ENCODE data around the gene GSTO2.

Gene GSTO2

GRCh38 chr10:104344219-104344618 is 75.2 kb downstream of the GSTO2 start:
- no peak for DNase-seq

- DNase-seq = no peak
Measured at GRCh38 chr10:104345515-104345914, 76.5 kb downstream of the GSTO2 start.

- DNase-seq = no peak
Measured at GRCh38 chr10:104345941-104346340, 77.0 kb downstream of the GSTO2 start.

- DNase-seq = no peak
Measured at GRCh38 chr10:104347295-104348045, 78.5 kb downstream of the GSTO2 start.

GRCh38 chr10:104348601-104349000 is 79.6 kb downstream of the GSTO2 start:
- DNase-seq = no peak

- DNase-seq = no peak
Measured at GRCh38 chr10:104349623-104350126, 80.7 kb downstream of the GSTO2 start.

GRCh38 chr10:104350127-104350635 is 81.2 kb downstream of the GSTO2 start:
- DNase-seq = peak; percentile 62

GRCh38 chr10:104351061-104351702 is 82.2 kb downstream of the GSTO2 start:
- DNase-seq = no peak

GRCh38 chr10:104351919-104352318 is 82.9 kb downstream of the GSTO2 start:
- DNase-seq = no peak

GRCh38 chr10:104353325-104354048 is 84.5 kb downstream of the GSTO2 start, which contains the start of gene CFAP58:
Gene CFAP58 (plus strand): TSS chr10:104353833. CDS start chr10:104353898, 65 bp downstream.
- DNase-seq = peak; percentile 71

All from NCI-H1694 (cell line).